WI38 (cell line): ENCODE measurements around the gene RAB11FIP3.
A peak's percentile ranks its signal among the peaks of the same experiment; 100 is the strongest.

Experiments
- H3K4me3 ChIP-seq: 2 replicates; pipeline ENCODE4 v1.5.1; 2011; ENCODE audit warnings: low read depth, mild to moderate bottlenecking, control low read depth, low read length
- TF ChIP-seq, protein P1 (sequence below): IDR thresholded peaks from 2 replicates; pipeline ENCODE4 v1.5.1; 2012; ENCODE audit warnings: low read depth, mild to moderate bottlenecking, control low read depth, low read length

Gene RAB11FIP3

DNA sequence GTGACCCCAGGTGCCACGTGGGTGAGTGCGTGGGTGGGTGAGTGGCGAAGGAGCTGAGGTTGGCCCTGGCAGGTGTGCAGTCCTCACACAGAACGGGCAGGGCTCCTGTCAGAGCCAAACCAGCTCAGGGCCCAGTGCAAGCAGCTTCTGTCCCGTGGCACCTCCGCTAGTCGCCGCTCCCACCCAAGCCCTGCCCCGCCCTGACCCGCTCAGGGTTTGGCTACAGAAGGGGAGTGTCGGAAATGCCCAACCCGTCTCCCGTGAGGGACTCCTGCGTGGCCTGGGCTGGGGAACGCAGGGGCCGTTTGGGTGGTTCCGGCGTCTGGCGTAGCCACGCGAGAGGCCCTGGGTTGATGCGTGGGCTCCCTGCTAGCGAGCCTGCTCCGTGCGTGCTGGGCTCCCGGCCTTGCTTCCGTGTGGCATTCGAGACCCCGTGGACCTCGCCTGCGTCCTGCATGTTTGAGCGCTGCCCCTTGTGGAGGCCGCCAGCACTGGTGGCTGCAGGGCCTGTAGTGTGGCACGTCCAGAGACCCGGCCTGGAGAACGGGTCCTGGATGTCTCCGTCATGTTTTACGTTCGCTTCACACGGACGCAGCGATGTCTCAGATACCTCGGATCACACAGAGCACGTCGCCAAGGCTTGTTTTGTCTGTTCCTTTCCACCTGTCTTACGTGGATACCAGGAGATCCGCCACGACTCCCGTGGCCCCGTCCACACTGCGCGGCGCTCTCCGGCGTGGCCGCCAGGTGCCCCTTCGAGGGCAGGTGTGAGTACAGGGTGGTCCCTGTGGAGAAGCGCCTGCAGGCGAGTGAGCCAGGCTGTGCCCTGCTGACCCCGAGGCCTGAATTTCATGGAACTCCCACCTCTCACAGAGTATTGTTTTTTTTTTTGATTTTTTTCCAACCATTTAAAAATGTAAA lies 112.2 kb downstream of the RAB11FIP3 start:
- no peak overlapping the region for H3K4me3 ChIP-seq
- TF ChIP-seq, protein P1, sequence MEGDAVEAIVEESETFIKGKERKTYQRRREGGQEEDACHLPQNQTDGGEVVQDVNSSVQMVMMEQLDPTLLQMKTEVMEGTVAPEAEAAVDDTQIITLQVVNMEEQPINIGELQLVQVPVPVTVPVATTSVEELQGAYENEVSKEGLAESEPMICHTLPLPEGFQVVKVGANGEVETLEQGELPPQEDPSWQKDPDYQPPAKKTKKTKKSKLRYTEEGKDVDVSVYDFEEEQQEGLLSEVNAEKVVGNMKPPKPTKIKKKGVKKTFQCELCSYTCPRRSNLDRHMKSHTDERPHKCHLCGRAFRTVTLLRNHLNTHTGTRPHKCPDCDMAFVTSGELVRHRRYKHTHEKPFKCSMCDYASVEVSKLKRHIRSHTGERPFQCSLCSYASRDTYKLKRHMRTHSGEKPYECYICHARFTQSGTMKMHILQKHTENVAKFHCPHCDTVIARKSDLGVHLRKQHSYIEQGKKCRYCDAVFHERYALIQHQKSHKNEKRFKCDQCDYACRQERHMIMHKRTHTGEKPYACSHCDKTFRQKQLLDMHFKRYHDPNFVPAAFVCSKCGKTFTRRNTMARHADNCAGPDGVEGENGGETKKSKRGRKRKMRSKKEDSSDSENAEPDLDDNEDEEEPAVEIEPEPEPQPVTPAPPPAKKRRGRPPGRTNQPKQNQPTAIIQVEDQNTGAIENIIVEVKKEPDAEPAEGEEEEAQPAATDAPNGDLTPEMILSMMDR = no peak

DNA sequence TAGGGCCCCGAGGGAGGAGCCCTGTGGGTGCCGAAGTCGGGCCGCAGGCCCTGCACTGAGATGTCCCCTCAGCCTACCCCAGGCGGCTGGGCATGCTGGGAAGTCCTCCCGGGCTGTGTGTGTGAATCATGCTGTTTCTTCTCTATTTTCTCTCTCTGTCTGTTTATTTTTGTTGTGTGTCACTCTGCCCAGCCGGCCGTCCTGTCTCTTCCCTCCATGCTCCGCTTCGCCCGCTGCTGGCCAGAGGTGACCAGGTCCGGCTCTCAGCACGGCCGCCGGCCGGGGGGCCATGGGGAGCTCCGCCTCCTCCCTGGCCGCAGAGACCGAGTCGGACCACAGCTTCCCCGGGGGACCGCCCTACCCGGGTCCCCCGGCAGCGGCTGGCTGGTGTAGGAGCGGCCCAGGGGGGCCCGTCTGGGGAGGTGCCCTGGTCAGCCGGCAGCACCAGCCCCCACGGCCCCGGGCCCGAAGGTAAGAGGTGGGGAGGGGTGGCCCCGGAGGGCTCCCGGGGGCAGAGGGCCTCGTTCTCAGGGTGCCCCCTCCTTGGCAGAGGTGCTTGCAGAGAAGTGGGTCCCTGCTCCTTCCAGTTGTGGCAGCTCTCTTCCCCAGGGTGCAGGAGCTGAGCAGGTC lies 114.6 kb downstream of the RAB11FIP3 start:
- H3K4me3 ChIP-seq = peak overlapping the region; percentile 29; the same call in 1 of the 2 replicates
- TF ChIP-seq, protein P1 = peak; percentile 27

DNA sequence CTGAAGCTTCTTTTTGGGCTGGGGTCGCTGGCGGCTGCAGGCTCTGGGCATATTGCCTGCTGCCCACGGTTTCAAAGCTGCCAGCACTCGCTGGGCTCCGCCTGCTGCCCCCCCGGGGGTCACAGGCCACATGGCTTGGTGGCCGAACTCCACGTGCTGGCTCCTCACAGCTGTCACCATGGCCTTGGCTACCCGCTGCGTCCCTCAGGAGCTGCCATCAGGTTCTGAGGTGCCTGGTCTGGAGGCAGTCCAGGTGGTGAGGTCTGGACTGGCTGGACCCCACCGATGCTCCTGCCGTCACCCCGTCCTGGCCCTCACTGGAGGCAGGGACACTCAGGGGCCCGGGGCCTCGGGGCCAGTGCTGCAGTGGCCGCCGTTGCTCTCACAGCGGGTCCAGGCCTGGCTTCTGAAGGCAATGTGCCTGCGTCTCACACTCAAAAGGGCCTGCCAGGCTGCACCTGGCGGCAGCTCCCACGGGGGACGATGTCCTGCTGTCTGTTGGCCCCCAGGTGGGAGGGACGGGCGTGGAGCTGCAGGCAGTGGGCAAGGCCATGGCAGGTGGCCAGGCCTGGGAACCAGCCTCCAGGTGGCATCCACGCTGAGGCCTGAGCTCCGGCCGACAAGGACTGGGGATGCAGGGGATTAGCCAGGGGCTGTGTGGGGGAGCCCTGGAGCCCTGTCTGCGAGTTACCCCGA lies 115.3 kb downstream of the RAB11FIP3 start:
- TF ChIP-seq, protein P1 = no peak
- no peak overlapping the region for H3K4me3 ChIP-seq

DNA sequence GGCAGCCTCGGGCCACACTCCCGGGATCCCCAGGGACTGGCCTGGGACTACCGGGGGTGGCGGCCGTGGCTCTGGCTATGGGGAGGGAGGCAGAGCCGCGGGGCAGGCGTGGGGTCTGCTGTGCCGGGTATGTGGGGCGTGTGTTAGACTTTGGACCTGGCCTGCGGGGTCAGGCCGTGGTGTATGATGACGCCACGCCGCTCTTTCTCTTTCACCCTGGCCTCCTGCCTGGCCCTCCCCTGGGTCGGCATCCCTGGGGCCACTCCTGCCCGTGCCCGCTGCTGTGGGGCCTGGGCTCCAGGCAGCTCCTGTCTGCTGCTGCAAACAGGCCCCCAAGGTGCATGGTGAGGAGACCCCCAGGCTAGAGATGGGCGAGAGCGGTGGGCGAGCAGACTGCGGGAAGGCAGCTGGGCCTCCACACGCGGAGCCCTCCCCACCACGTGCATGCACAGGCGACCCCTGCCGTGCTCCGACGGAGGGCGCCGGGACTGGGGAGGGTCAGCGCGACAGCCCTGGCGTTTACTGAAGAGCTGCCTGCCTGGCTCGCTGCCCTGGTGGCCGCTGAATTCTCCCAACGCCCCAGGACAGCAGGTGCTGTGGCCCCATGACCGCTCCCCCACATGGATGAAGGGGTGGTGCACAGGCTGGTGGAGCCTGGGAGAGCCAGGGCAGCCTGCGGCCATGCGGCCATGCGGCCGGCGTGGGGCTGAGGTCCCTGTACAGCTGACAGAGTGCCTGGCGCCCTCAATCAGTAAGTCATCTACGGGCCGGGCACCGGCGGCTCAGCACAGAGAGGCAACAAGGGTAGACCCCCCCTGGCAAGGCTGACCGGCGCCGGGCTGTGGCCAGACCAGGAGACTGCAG lies 118.1 kb downstream of the RAB11FIP3 start:
- TF ChIP-seq, protein P1 = no peak
- H3K4me3 ChIP-seq = no peak overlapping the region

DNA sequence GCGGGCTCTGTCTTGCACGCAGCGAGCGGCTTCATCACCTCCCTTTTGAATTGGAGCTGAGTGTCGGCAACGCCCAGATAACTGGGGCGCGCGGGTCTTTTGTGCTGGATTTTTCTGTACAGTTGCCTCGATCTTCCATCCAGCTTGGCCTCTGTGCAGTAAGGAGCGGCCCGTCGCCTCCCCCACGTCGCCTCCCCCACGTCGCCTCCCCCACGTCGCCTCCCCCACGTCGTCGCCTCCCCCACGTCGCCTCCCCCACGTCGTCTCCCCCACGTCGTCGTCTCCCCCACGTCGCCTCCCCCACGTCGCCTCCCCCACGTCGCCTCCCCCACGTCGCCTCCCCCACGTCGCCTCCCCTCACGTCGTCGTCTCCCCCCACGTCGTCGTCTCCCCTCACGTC lies 119.1 kb downstream of the RAB11FIP3 start:
- H3K4me3 ChIP-seq = no peak overlapping the region
- TF ChIP-seq, protein P1 = no peak

DNA sequence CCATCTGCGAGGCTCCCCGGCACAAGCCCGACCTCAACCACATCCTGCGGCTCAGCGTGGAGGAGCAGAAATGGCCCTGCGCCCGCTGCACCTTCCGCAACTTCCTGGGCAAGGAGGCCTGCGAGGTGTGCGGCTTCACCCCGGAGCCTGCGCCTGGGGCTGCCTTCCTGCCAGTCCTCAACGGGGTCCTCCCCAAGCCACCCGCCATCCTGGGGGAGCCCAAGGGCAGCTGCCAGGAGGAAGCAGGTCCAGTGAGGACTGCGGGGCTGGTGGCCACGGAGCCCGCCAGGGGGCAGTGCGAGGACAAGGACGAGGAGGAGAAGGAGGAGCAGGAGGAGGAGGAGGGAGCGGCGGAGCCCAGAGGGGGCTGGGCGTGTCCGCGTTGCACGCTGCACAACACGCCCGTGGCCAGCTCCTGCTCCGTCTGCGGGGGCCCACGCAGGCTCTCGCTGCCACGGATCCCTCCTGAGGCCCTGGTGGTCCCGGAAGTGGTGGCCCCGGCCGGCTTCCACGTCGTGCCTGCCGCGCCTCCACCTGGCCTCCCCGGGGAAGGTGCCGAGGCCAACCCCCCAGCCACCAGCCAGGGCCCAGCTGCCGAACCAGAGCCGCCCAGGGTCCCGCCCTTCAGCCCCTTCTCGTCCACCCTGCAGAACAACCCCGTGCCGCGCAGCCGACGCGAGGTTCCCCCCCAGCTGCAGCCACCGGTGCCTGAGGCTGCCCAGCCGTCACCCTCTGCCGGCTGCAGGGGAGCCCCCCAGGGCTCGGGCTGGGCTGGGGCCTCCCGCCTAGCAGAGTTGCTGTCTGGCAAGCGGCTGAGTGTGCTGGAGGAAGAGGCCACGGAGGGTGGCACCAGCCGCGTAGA lies 121.7 kb downstream of the RAB11FIP3 start:
- TF ChIP-seq, protein P1 = no peak
- no peak overlapping the region for H3K4me3 ChIP-seq
